Activated CD4-positive, alpha-beta T cell treated with anti-CD3 and anti-CD28 coated beads, Interleukin-2, amount 10 ng/mL, durations not matched to agents 7 days and 5 days (primary cell): ENCODE data around the gene LY6G6D. TPM values are rescaled to one million over a fixed set of nuclear protein-coding genes. Genes with fewer than 3 reads are reported as not detected.

Source experiments
- CTCF ChIA-PET: fragments of 350-600 bp; sonication (Branson Sonifier 250); formaldehyde crosslinking; loops from one replicate; lab custom pipeline; 2021; ENCODE audit warnings: antibody characterized with exemption; lab: Charles Lee
- POLR2A ChIA-PET: fragments of 350-600 bp; sonication (Branson Sonifier 250); formaldehyde crosslinking; loops from one replicate; lab custom pipeline; 2021; ENCODE audit warnings: antibody characterized with exemption; lab: Charles Lee
- DNase-seq: peaks from one replicate; pipeline ENCODE4 v3.0.0-alpha.2; 2020
- H3K27ac Mint-ChIP-seq: one replicate; pipeline ENCODE4 v1.8.0; 2021; ENCODE audit warnings: mild to moderate bottlenecking, moderate library complexity, mixed read lengths
- H3K27me3 Mint-ChIP-seq: one replicate; pipeline ENCODE4 v1.8.0; 2021; ENCODE audit warnings: mixed read lengths
- H3K36me3 Mint-ChIP-seq: one replicate; pipeline ENCODE4 v1.8.0; 2021; ENCODE audit warnings: low read depth, mixed read lengths
- H3K4me1 Mint-ChIP-seq: one replicate; pipeline ENCODE4 v1.8.0; 2021; ENCODE audit warnings: mixed read lengths
- H3K4me3 Mint-ChIP-seq: one replicate; pipeline ENCODE4 v1.8.0; 2021; ENCODE audit warnings: mild to moderate bottlenecking, moderate library complexity, mixed read lengths
- H3K9me3 Mint-ChIP-seq: one replicate; pipeline ENCODE4 v1.8.0; 2021; ENCODE audit warnings: mixed read lengths
- total RNA-seq, 2 experiments: library from RNA; stranded (reverse); gene quantifications; one replicate each; pipeline ENCODE4 v1.2.3, GENCODE V29; 2021

LY6G6D gene
- total RNA-seq, 2 experiments from 2014 or later: not detected

GRCh38 chr6:31725502-31726350, 10.6 kb downstream of the LY6G6D start:
- H3K36me3 Mint-ChIP-seq: peaks cover 22% of the 10 kb centered on the region
- H3K27ac Mint-ChIP-seq: peak overlapping the region; percentile 33
- no peaks in the 10 kb centered on the region for H3K27me3 Mint-ChIP-seq
- peaks cover 62% of the 10 kb centered on the region for H3K4me1 Mint-ChIP-seq
- no peak for DNase-seq
- ChIA-PET CTCF (interaction anchor here (1.3 to 2.1 kb wide), 3 partner anchors 9 to 28 kb away, joined by 3 to 7 read pairs (median 5); partner anchors contain the start of gene CLIC1), POLR2A (interaction anchor here (0.7 kb wide), 1 partner anchor 11 kb away, joined by 3 read pairs; the partner anchor contains the start of gene CLIC1)
- H3K9me3 Mint-ChIP-seq: no peaks in the 10 kb centered on the region
- H3K4me3 Mint-ChIP-seq: no peak overlapping the region

- H3K9me3 Mint-ChIP-seq: no peaks in the 10 kb centered on the region
- H3K4me1 Mint-ChIP-seq: peaks cover 74% of the 10 kb centered on the region
- peaks cover 35% of the 10 kb centered on the region for H3K36me3 Mint-ChIP-seq
- DNase-seq: peak; percentile 47
- peak overlapping the region; percentile 28 for H3K4me3 Mint-ChIP-seq
- CTCF ChIA-PET: interaction anchor here (0.6 to 2.1 kb wide), 7 partner anchors 10 to 108 kb away, joined by 3 to 7 read pairs (median 4); partner anchors contain the start of gene CLIC1
- H3K27ac Mint-ChIP-seq: peak overlapping the region; percentile 85
- H3K27me3 Mint-ChIP-seq: no peaks in the 10 kb centered on the region
- POLR2A ChIA-PET: interaction anchor here (0.8 kb wide), 1 partner anchor 11 kb away, joined by 3 read pairs; no protein-coding TSS in a partner anchor
Measured at GRCh38 chr6:31727034-31727716, 12.0 kb downstream of the LY6G6D start.

GRCh38 chr6:31727717-31728671, 12.8 kb downstream of the LY6G6D start:
- Mint-ChIP-seq H3K36me3 (peaks cover 38% of the 10 kb centered on the region), H3K9me3 (no peaks in the 10 kb centered on the region), H3K4me3 (peak overlapping the region; percentile 85), H3K27ac (peak overlapping the region; percentile 85), H3K4me1 (peaks cover 73% of the 10 kb centered on the region), H3K27me3 (no peaks in the 10 kb centered on the region)
- ChIA-PET CTCF (interaction anchor here (1.3 to 2.1 kb wide), 5 partner anchors 8 to 100 kb away, joined by 3 to 7 read pairs (median 4); partner anchors contain the start of gene CLIC1), POLR2A (interaction anchor here (0.8 kb wide), 1 partner anchor 10 kb away, joined by 3 read pairs; no protein-coding TSS in a partner anchor)
- DNase-seq: no peak

GRCh38 chr6:31728767-31729514, 13.8 kb downstream of the LY6G6D start, which contains the start of gene DDAH2:
TSS of gene DDAH2 (minus strand) at chr6:31729299. CDS start at chr6:31729161, 138 bp downstream.
- ChIA-PET CTCF (interaction anchor here (0.6 to 4.2 kb wide), 18 partner anchors 9 to 134 kb away, joined by 3 to 16 read pairs (median 4); partner anchors contain the start of genes LY6G5C, MSH5, NEU1 and VARS1), POLR2A (interaction anchor here (1.0 kb wide), 1 partner anchor 11 kb away, joined by 3 read pairs; no protein-coding TSS in a partner anchor)
- Mint-ChIP-seq H3K4me1 (peaks cover 78% of the 10 kb centered on the region), H3K4me3 (peak within 1 kb of the TSS; percentile 85), H3K27me3 (no peaks in the 10 kb centered on the region), H3K36me3 (peaks cover 47% of the 10 kb centered on the region), H3K9me3 (no peaks in the 10 kb centered on the region), H3K27ac (peak within 1 kb of the TSS; percentile 76)
- no peak for DNase-seq

- H3K27ac Mint-ChIP-seq: peak overlapping the region; percentile 76
- H3K27me3 Mint-ChIP-seq: no peaks in the 10 kb centered on the region
- peak; percentile 80 for DNase-seq
- ChIA-PET CTCF (interaction anchor here (0.5 to 4.2 kb wide), 20 partner anchors 9 to 133 kb away, joined by 3 to 16 read pairs (median 4); partner anchors contain the start of genes LY6G5C, MSH5, NEU1 and VARS1), POLR2A (interaction anchor here (1.0 kb wide), 1 partner anchor 11 kb away, joined by 3 read pairs; no protein-coding TSS in a partner anchor)
- H3K4me1 Mint-ChIP-seq: peaks cover 80% of the 10 kb centered on the region
- H3K4me3 Mint-ChIP-seq: peak overlapping the region; percentile 85
- no peaks in the 10 kb centered on the region for H3K9me3 Mint-ChIP-seq
- H3K36me3 Mint-ChIP-seq: peaks cover 54% of the 10 kb centered on the region
Measured at GRCh38 chr6:31729515-31729978, 14.4 kb downstream of the LY6G6D start.

- H3K9me3 Mint-ChIP-seq: no peaks in the 10 kb centered on the region
- peak overlapping the region; percentile 80 for H3K27ac Mint-ChIP-seq
- peaks cover 59% of the 10 kb centered on the region for H3K36me3 Mint-ChIP-seq
- ChIA-PET POLR2A (interaction anchor here (1.0 kb wide), 1 partner anchor 10 kb away, joined by 3 read pairs; no protein-coding TSS in a partner anchor), CTCF (interaction anchor here (0.5 to 4.2 kb wide), 21 partner anchors 9 to 132 kb away, joined by 3 to 16 read pairs (median 4); partner anchors contain the start of genes HSPA1A, HSPA1L, LY6G5C and MSH5)
- H3K27me3 Mint-ChIP-seq: no peaks in the 10 kb centered on the region
- DNase-seq: peak; percentile 57
- H3K4me3 Mint-ChIP-seq: peak overlapping the region; percentile 85
- peaks cover 79% of the 10 kb centered on the region for H3K4me1 Mint-ChIP-seq
Measured at GRCh38 chr6:31729979-31730630, 15.0 kb downstream of the LY6G6D start.

GRCh38 chr6:31730631-31731086, 15.5 kb downstream of the LY6G6D start:
- H3K9me3 Mint-ChIP-seq: no peaks in the 10 kb centered on the region
- no peaks in the 10 kb centered on the region for H3K27me3 Mint-ChIP-seq
- ChIA-PET POLR2A (no interaction called here), CTCF (interaction anchor here (0.7 to 4.2 kb wide), 11 partner anchors 8 to 108 kb away, joined by 3 to 16 read pairs (median 4); partner anchors contain the start of genes HSPA1A, HSPA1L and MSH5)
- H3K27ac Mint-ChIP-seq: peak overlapping the region; percentile 80
- peaks cover 63% of the 10 kb centered on the region for H3K36me3 Mint-ChIP-seq
- peaks cover 77% of the 10 kb centered on the region for H3K4me1 Mint-ChIP-seq
- DNase-seq: no peak
- H3K4me3 Mint-ChIP-seq: peak overlapping the region; percentile 85

- Mint-ChIP-seq H3K4me1 (peaks cover 68% of the 10 kb centered on the region), H3K9me3 (no peaks in the 10 kb centered on the region), H3K27ac (no peak overlapping the region), H3K36me3 (peaks cover 56% of the 10 kb centered on the region), H3K27me3 (no peaks in the 10 kb centered on the region), H3K4me3 (no peak overlapping the region)
- DNase-seq: no peak
- CTCF ChIA-PET: interaction anchor here (0.8 to 4.2 kb wide), 5 partner anchors 38 to 101 kb away, joined by 3 to 16 read pairs (median 4); partner anchors contain the start of gene VWA7
- POLR2A ChIA-PET: no interaction called here
Measured at GRCh38 chr6:31732029-31732428, 16.9 kb downstream of the LY6G6D start.

GRCh38 chr6:31733734-31734133, 18.6 kb downstream of the LY6G6D start:
- H3K27me3 Mint-ChIP-seq: no peaks in the 10 kb centered on the region
- ChIA-PET CTCF (interaction anchor here (1.4 to 1.5 kb wide), 3 partner anchors 23 to 62 kb away, joined by 3 to 5 read pairs (median 4); partner anchors contain the start of gene VARS1), POLR2A (no interaction called here)
- no peaks in the 10 kb centered on the region for H3K9me3 Mint-ChIP-seq
- DNase-seq: no peak
- peak overlapping the region; percentile 76 for H3K27ac Mint-ChIP-seq
- peaks cover 68% of the 10 kb centered on the region for H3K4me1 Mint-ChIP-seq
- H3K36me3 Mint-ChIP-seq: peaks cover 49% of the 10 kb centered on the region
- H3K4me3 Mint-ChIP-seq: peak overlapping the region; percentile 94

- ChIA-PET CTCF (interaction anchor here (0.6 to 1.5 kb wide), 6 partner anchors 8 to 122 kb away, joined by 3 to 5 read pairs (median 4); partner anchors contain the start of gene VARS1), POLR2A (no interaction called here)
- no peak for DNase-seq
- no peaks in the 10 kb centered on the region for H3K9me3 Mint-ChIP-seq
- no peaks in the 10 kb centered on the region for H3K27me3 Mint-ChIP-seq
- H3K4me1 Mint-ChIP-seq: peaks cover 68% of the 10 kb centered on the region
- H3K27ac Mint-ChIP-seq: peak overlapping the region; percentile 96
- H3K4me3 Mint-ChIP-seq: peak overlapping the region; percentile 94
- H3K36me3 Mint-ChIP-seq: peaks cover 49% of the 10 kb centered on the region
Measured at GRCh38 chr6:31734247-31734820, 19.2 kb downstream of the LY6G6D start.
